Activated CD8-positive, alpha-beta T cell treated with anti-CD3 and anti-CD28 coated beads for 36 hours (primary cell): ENCODE data around the gene WDFY2. TPM values are rescaled to one million over a fixed set of nuclear protein-coding genes. Genes with fewer than 3 reads are reported as not detected.

Source experiments
- ATAC-seq: fragments of 200-7000 bp; cut with Tn5 transposase; one replicate; pipeline ENCODE4 v1.10.0; 2021; ENCODE audit warnings: mild to moderate bottlenecking, moderate library complexity
- CTCF ChIA-PET: fragments of 350-600 bp; sonication (Branson Sonifier 250); formaldehyde crosslinking; loops from one replicate; lab custom pipeline; 2021; ENCODE audit warnings: antibody characterized with exemption; lab: Charles Lee
- POLR2A ChIA-PET: fragments of 350-600 bp; sonication (Branson Sonifier 250); formaldehyde crosslinking; loops from one replicate; lab custom pipeline; 2021; ENCODE audit warnings: antibody characterized with exemption; lab: Charles Lee
- DNase-seq: peaks from one replicate; pipeline ENCODE4 v3.0.0-alpha.2; 2020
- H3K27ac Mint-ChIP-seq: one replicate; pipeline ENCODE4 v1.8.0; 2021; ENCODE audit warnings: mild to moderate bottlenecking, mixed read lengths
- H3K27me3 Mint-ChIP-seq: one replicate; pipeline ENCODE4 v1.8.0; 2021; ENCODE audit warnings: mixed read lengths
- H3K36me3 Mint-ChIP-seq: one replicate; pipeline ENCODE4 v1.8.0; 2021; ENCODE audit warnings: low read depth, mixed read lengths
- H3K4me1 Mint-ChIP-seq: one replicate; pipeline ENCODE4 v1.8.0; 2021; ENCODE audit warnings: low read depth, mixed read lengths
- H3K4me3 Mint-ChIP-seq: one replicate; pipeline ENCODE4 v1.8.0; 2021; ENCODE audit warnings: mild to moderate bottlenecking, moderate library complexity, mixed read lengths
- H3K9me3 Mint-ChIP-seq: one replicate; pipeline ENCODE4 v1.8.0; 2021; ENCODE audit warnings: mixed read lengths
- intact Hi-C: fragments of 100-400 bp; cut with micrococcal nuclease; formaldehyde crosslinking; loops from one replicate; pipeline ENCODE4 v1.10.0; 2022
- total RNA-seq, 2 experiments: library from RNA; stranded (reverse); gene quantifications; one replicate each; pipeline ENCODE4 v1.2.3, GENCODE V29; 2021
- TF ChIP-seq, protein P1 (sequence below): fragments of 200-600 bp; IDR thresholded peaks from one replicate; pipeline ENCODE4 v1.8.0; 2022; ENCODE audit warnings: antibody characterized with exemption, mild to moderate bottlenecking

The WDFY2 gene
- total RNA-seq, 2 experiments from 2014 or later: 11.2 to 11.6 TPM

DNA sequence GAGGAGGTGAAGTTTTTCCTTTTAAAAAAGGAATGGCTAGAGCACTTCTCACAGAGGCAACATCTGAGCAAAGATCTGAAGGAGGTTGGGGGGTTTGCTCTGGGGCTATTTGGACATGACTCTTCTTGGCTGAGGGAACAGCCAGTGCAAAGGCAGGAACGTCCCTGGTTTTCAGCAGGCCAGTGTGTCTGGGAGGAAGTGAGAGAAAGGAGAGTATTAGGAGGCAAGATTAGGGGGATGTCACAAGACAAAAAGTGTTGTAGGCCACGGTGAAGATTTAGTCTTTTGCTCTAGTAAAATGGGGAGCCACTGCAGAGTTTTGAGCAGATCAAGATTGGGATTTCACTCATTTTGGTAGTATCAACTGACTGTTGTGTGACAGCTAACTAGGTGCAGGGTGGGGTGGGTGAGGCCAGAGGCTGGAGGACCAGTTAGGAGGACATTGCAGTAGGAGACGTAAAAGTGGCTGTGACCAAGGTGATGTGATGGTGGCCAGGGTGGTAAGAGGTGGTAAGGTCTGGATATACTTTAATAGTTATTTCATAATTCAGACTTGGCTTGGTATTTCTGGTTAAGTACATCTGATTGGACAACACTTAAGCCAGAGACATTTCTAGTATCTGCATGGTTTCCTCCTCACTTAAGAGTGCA lies 40.6 kb downstream of the WDFY2 start:
- Mint-ChIP-seq H3K4me1 (peaks cover 35% of the 10 kb centered on the region), H3K27ac (no peak overlapping the region), H3K4me3 (no peak overlapping the region), H3K36me3 (no peaks in the 10 kb centered on the region), H3K9me3 (no peaks in the 10 kb centered on the region), H3K27me3 (no peaks in the 10 kb centered on the region)
- TF ChIP-seq, protein P1, sequence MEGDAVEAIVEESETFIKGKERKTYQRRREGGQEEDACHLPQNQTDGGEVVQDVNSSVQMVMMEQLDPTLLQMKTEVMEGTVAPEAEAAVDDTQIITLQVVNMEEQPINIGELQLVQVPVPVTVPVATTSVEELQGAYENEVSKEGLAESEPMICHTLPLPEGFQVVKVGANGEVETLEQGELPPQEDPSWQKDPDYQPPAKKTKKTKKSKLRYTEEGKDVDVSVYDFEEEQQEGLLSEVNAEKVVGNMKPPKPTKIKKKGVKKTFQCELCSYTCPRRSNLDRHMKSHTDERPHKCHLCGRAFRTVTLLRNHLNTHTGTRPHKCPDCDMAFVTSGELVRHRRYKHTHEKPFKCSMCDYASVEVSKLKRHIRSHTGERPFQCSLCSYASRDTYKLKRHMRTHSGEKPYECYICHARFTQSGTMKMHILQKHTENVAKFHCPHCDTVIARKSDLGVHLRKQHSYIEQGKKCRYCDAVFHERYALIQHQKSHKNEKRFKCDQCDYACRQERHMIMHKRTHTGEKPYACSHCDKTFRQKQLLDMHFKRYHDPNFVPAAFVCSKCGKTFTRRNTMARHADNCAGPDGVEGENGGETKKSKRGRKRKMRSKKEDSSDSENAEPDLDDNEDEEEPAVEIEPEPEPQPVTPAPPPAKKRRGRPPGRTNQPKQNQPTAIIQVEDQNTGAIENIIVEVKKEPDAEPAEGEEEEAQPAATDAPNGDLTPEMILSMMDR: no peak
- CTCF ChIA-PET: interaction anchor here (0.6 to 1.3 kb wide), 2 partner anchors 10 to 503 kb away, joined by 3 read pairs; no protein-coding TSS in a partner anchor
- intact Hi-C loops: no loop called here
- POLR2A ChIA-PET: interaction anchor here (1.0 to 1.1 kb wide), 2 partner anchors 11 to 291 kb away, joined by 3 to 5 read pairs; no protein-coding TSS in a partner anchor
- no peak for DNase-seq
- ATAC-seq: no peak

DNA sequence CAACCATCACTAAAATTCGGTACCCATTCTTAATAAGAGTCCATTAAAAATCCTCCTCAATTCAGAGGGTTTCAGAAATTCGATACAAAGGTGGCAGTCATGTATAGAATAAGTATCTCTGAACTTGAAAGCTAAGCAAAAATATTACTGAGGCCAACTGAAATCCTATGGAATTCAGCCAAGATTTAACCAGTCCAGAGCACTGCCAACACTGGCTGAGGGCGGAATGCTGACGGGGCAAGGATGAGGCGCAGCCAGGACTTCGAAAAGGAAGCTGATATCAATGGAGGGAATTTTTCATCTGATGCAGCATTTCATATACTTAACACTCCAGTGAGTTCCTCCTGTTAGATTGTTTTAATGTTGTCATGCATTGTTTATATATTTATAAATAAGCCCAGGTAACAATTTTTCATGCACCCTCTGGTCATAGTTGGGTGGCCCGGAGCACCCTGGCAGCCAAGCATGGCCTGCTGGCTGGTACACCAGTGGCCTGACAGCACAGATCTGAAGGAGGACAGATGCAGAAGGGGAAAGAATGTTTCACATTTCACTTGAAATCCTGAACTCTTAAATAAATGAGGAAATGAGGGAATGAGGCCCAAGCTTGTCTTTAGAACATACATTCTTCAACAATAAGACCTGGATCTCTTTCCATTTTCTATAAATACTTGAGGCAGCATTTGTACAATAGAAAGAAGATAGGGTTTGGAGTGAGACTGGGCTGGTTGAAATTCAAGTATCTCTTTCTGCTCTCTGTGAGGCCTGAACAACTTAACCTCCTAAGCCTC lies 41.5 kb downstream of the WDFY2 start:
- ATAC-seq (no peak), DNase-seq (no peak)
- intact Hi-C loops: no loop called here
- no peaks in the 10 kb centered on the region for H3K9me3 Mint-ChIP-seq
- ChIA-PET CTCF (interaction anchor here (0.6 kb wide), 1 partner anchor 9 kb away, joined by 3 read pairs; no protein-coding TSS in a partner anchor), POLR2A (interaction anchor here (1.0 to 1.1 kb wide), 2 partner anchors 12 to 292 kb away, joined by 3 to 5 read pairs; no protein-coding TSS in a partner anchor)
- H3K27me3 Mint-ChIP-seq: no peaks in the 10 kb centered on the region
- no peak overlapping the region for H3K27ac Mint-ChIP-seq
- TF ChIP-seq, protein P1: no peak
- H3K4me1 Mint-ChIP-seq: peaks cover 39% of the 10 kb centered on the region
- H3K4me3 Mint-ChIP-seq: no peak overlapping the region
- peaks cover 2% of the 10 kb centered on the region for H3K36me3 Mint-ChIP-seq

DNA sequence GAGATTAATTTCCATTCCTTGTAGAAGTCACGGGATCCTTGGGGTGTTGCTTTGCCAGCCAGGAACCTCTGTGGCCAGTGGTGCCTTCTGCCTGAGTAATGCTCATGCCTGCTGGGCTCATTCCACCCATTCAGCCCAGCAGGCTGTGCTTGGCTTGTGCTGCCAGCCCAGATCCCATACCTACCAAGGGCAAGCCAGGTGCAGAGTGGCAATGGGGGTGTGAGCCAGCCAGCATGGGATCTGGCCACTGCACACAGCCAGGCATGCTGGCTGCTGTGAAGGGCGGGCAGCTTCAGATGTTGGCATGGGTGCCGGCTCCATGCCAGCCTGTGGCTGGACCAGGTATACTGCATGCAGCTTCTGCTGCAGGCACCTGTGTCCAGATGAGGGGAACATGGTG lies 42.5 kb downstream of the WDFY2 start:
- POLR2A ChIA-PET: interaction anchor here (0.7 kb wide), 1 partner anchor 24 kb away, joined by 3 read pairs; no protein-coding TSS in a partner anchor
- TF ChIP-seq, protein P1: no peak
- CTCF ChIA-PET: no interaction called here

DNA sequence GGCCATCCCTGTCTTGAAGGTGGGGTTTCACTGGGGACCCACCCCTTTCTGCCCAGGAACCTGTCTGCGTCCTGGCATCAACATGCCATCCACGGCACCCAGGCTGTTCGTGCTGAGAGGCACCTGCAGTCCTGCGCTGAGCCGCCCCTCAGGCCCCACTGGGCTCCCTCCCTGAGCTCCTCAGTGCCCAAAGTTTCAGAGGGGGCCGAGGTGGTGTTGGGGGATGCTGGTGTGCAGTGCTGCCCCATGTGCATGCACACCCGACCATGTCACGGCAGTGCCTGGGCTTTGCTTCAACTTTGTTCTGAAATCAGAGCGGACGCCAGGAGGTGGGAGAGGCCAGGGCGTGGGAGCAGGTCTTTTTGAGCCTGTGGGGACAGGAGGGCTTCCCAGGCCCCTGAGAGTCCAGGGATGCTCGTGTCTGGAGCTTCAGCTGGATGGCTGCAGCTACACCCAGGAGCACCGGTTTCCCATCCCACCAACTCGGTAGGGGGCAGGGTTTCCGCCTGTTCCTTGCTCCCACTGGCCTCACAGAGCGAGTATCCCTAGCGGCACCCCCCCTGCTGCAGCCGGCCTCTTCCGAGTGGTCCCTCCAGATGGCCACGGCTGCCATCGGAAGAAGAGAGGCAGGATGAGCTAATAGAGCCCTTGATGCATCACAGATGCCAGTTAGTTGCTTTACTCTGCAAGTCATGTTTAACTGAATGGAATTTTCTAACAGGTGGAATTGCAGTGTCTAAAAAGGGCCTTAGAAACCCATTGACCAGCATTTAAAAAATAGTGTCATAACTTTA lies 44.0 kb downstream of the WDFY2 start:
- Mint-ChIP-seq H3K36me3 (peaks cover 2% of the 10 kb centered on the region), H3K4me3 (no peak overlapping the region), H3K4me1 (peaks cover 42% of the 10 kb centered on the region), H3K27ac (no peak overlapping the region), H3K27me3 (no peaks in the 10 kb centered on the region), H3K9me3 (no peaks in the 10 kb centered on the region)
- DNase-seq: no peak
- intact Hi-C loops: no loop called here
- ChIA-PET CTCF (no interaction called here), POLR2A (interaction anchor here (0.6 to 1.2 kb wide), 2 partner anchors 9 to 564 kb away, joined by 3 read pairs; no protein-coding TSS in a partner anchor)
- TF ChIP-seq, protein P1: no peak
- ATAC-seq: no peak

More for the DNA sequence above, 42.5 kb downstream of the WDFY2 start:
- peaks cover 39% of the 10 kb centered on the region for H3K4me1 Mint-ChIP-seq
- peaks cover 2% of the 10 kb centered on the region for H3K36me3 Mint-ChIP-seq
- no peak overlapping the region for H3K27ac Mint-ChIP-seq
- no peak for DNase-seq
- intact Hi-C loops: no loop called here
- H3K27me3 Mint-ChIP-seq: no peaks in the 10 kb centered on the region
- no peaks in the 10 kb centered on the region for H3K9me3 Mint-ChIP-seq
- ATAC-seq: no peak
- no peak overlapping the region for H3K4me3 Mint-ChIP-seq
